OCI-LY1 (cell line): ENCODE results near the gene SIRT7.

ENCODE experiments used
- H2AFZ ChIP-seq: fragments of 200-600 bp; sonication (generic), shearing (Covaris generic); 2 replicates; pipeline ENCODE4 v1.6.0; 2014; ENCODE audit warnings: antibody characterized with exemption, mild to moderate bottlenecking, low read length
- H3F3A ChIP-seq: fragments of 200-600 bp; sonication (generic), shearing (Covaris generic); 2 replicates; pipeline ENCODE4 v1.6.0; 2014; ENCODE audit warnings: mild to moderate bottlenecking, antibody characterized with exemption, low read length, moderate library complexity; ENCODE audit not compliant: insufficient read depth
- H3K27ac ChIP-seq: fragments of 200-600 bp; sonication (generic); 2 replicates; pipeline ENCODE4 v1.5.1; 2014; ENCODE audit warnings: low read length, mixed run types, mild to moderate bottlenecking, low read depth; ENCODE audit not compliant: poor library complexity, severe bottlenecking
- H3K27me3 ChIP-seq: fragments of 200-600 bp; sonication (generic); 2 replicates; pipeline ENCODE4 v1.6.0; 2014; ENCODE audit warnings: antibody characterized with exemption, mild to moderate bottlenecking, low read length, moderate library complexity; ENCODE audit not compliant: insufficient read depth
- H3K36me3 ChIP-seq: fragments of 200-600 bp; sonication (generic); 2 replicates; pipeline ENCODE4 v1.6.1; 2014; ENCODE audit warnings: mild to moderate bottlenecking, antibody characterized with exemption, low read length, moderate library complexity, mixed read lengths; ENCODE audit not compliant: insufficient read depth
- H3K4me1 ChIP-seq: fragments of 200-600 bp; sonication (generic); 2 replicates; pipeline ENCODE4 v1.5.1; 2014; ENCODE audit warnings: mild to moderate bottlenecking, low read length, moderate library complexity; ENCODE audit not compliant: insufficient read depth, severe bottlenecking
- H3K4me2 ChIP-seq: fragments of 200-600 bp; sonication (generic), shearing (Covaris generic); 2 replicates; pipeline ENCODE4 v1.6.1; 2014; ENCODE audit warnings: low read length
- H3K4me3 ChIP-seq: fragments of 200-600 bp; sonication (generic); 2 replicates; pipeline ENCODE4 v1.5.1; 2014; ENCODE audit warnings: low read length, low read depth, mild to moderate bottlenecking, mixed read lengths; ENCODE audit not compliant: poor library complexity, severe bottlenecking
- H3K79me2 ChIP-seq: fragments of 200-600 bp; shearing (Covaris generic); 2 replicates; pipeline ENCODE4 v1.6.1; 2016; ENCODE audit warnings: mixed run types, low read length, mixed read lengths; ENCODE audit not compliant: insufficient read depth
- H3K9ac ChIP-seq: fragments of 200-600 bp; sonication (generic), shearing (Covaris generic); 2 replicates; pipeline ENCODE4 v1.6.1; 2014; ENCODE audit warnings: mild to moderate bottlenecking, low read length, mixed read lengths
- H3K9me2 ChIP-seq: fragments of 200-600 bp; sonication (generic), shearing (Covaris generic); 2 replicates; pipeline ENCODE4 v1.6.1; 2014; ENCODE audit warnings: low read depth, mild to moderate bottlenecking, low read length, mixed read lengths
- H3K9me3 ChIP-seq: fragments of 200-600 bp; shearing (Covaris generic); 2 replicates; pipeline ENCODE4 v1.6.1; 2014; ENCODE audit warnings: low read length, mixed read lengths
- H4K20me1 ChIP-seq: fragments of 200-600 bp; sonication (generic), shearing (Covaris generic); 2 replicates; pipeline ENCODE4 v1.6.0; 2016; ENCODE audit warnings: mild to moderate bottlenecking, low read length; ENCODE audit not compliant: insufficient read depth
- EZH2 ChIP-seq: fragments of 200-600 bp; sonication (generic), shearing (Covaris generic); IDR thresholded peaks from 2 replicates; pipeline ENCODE4 v1.8.0; 2017; ENCODE audit warnings: borderline replicate concordance, mixed run types, mild to moderate bottlenecking, antibody characterized with exemption, low read length, moderate library complexity, mixed read lengths
- TF ChIP-seq, protein P1 (sequence below): fragments of 200-600 bp; sonication (generic), shearing (Covaris generic); IDR thresholded peaks from 2 replicates; pipeline ENCODE4 v1.5.1; 2017; ENCODE audit warnings: mild to moderate bottlenecking, antibody characterized with exemption, low read length, moderate library complexity, mixed read lengths

The SIRT7 gene

DNA sequence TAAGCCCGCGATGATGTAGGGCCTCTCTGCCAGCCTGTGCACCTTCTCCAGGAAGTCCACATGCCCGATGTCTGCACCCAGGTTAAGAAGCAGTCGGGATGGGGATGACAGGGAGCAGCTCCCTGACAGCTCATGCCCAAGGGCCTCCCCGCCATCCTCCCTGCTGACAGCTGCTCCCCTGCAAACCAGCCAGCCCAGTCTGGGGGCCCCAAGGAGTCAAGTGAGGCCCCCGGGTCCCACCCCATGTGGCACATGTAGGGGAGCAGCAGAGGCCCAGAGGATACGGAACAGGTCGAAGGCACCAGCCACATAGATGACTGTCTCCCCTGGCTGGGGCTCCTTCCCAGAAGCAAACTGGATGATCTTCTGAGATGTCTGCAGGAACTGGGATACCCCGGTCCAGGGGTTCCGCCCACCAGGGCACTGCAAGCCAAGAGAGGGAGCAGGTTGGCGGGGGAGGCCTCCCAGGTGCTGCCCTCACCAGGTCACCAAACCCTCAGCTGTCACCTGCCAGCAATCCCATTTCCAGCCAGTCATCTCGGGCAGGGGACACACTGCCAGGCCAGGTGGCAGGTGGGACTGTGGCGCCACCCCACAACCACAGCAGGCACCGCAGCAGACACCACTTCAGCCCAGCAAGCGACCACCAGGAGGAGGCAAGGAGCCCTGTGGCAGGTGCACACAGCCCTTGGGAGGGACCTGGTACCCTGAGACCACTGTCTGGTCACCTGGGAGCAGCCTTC, 11.3 kb downstream of the SIRT7 start:
- H3K9me2 ChIP-seq = no peaks in the 10 kb centered on the region
- H3K9ac ChIP-seq = no peak overlapping the region
- peaks cover 4% of the 10 kb centered on the region; the same call in 1 of the 2 replicates for H3K27me3 ChIP-seq
- no peaks in the 10 kb centered on the region for H3K9me3 ChIP-seq
- H3K27ac ChIP-seq = no peak overlapping the region
- no peaks in the 10 kb centered on the region for H3K79me2 ChIP-seq
- no peak for TF ChIP-seq EZH2
- TF ChIP-seq, protein P1, sequence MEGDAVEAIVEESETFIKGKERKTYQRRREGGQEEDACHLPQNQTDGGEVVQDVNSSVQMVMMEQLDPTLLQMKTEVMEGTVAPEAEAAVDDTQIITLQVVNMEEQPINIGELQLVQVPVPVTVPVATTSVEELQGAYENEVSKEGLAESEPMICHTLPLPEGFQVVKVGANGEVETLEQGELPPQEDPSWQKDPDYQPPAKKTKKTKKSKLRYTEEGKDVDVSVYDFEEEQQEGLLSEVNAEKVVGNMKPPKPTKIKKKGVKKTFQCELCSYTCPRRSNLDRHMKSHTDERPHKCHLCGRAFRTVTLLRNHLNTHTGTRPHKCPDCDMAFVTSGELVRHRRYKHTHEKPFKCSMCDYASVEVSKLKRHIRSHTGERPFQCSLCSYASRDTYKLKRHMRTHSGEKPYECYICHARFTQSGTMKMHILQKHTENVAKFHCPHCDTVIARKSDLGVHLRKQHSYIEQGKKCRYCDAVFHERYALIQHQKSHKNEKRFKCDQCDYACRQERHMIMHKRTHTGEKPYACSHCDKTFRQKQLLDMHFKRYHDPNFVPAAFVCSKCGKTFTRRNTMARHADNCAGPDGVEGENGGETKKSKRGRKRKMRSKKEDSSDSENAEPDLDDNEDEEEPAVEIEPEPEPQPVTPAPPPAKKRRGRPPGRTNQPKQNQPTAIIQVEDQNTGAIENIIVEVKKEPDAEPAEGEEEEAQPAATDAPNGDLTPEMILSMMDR = peak; percentile 47
- H3K36me3 ChIP-seq = peaks cover 53% of the 10 kb centered on the region
- H3K4me3 ChIP-seq = no peak overlapping the region
- H2AFZ ChIP-seq = no peak overlapping the region
- H3F3A ChIP-seq = no peaks in the 10 kb centered on the region
- H4K20me1 ChIP-seq = no peaks in the 10 kb centered on the region
- H3K4me1 ChIP-seq = peaks cover 23% of the 10 kb centered on the region
- H3K4me2 ChIP-seq = no peak overlapping the region

DNA sequence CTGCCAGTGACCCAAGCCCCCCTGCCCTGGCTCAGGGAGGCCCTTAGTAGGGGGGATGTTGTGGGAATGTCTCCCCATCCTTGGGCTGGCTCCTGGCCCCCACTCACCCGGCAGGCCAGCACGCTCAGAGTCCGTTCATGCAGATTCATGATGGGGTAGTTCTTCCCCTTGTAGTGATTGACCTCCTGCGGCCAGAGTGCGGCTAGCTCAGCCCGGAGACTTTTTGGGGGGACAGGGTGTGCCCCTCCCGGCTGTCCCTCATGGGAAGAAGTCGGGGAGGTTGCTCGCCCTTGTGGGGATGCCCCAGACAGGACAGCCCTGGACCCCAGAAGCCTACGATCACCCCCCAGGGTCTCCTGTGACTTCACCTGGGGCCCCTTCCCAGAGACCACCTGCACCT, 12.0 kb downstream of the SIRT7 start:
- H4K20me1 ChIP-seq = no peaks in the 10 kb centered on the region
- H3K9me2 ChIP-seq = no peaks in the 10 kb centered on the region
- H3K36me3 ChIP-seq = peaks cover 53% of the 10 kb centered on the region
- H3K9ac ChIP-seq = no peak overlapping the region
- H3K4me1 ChIP-seq = peaks cover 21% of the 10 kb centered on the region
- H3K4me3 ChIP-seq = no peak overlapping the region
- peaks cover 4% of the 10 kb centered on the region; the same call in 1 of the 2 replicates for H3K27me3 ChIP-seq
- H3K9me3 ChIP-seq = no peaks in the 10 kb centered on the region
- no peak overlapping the region for H3K27ac ChIP-seq
- H3F3A ChIP-seq = no peaks in the 10 kb centered on the region
- H2AFZ ChIP-seq = no peak overlapping the region
- TF ChIP-seq, protein P1 = no peak
- no peak for TF ChIP-seq EZH2
- no peaks in the 10 kb centered on the region for H3K79me2 ChIP-seq
- H3K4me2 ChIP-seq = no peak overlapping the region

DNA sequence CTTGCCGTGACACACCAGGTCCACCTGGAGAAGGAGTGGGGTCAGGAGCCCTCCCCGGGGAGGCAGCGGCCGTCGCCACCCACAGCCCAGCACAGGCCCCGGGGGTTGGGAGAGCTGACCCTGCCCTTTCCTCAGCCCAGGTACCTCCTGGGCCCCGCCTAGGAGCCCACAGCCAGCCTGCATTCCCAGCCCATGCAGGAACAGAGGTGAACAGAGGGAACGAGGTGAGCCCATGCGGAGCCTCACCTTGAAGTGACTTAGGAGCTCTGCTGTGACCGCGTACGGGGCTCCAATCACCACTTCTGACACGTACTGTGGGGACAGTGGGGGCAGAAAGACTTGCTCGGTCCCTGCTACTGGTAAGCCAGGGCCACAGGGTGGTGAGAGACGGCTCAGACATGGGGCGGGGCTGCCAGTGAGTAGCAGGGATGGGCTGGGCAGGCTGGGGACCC, 12.5 kb downstream of the SIRT7 start:
- no peak for TF ChIP-seq EZH2
- TF ChIP-seq, protein P1 = no peak
- Histone ChIP-seq H3K4me3 (no peak overlapping the region), H3K9me2 (no peaks in the 10 kb centered on the region), H3F3A (no peaks in the 10 kb centered on the region), H3K9ac (no peak overlapping the region), H3K4me1 (peaks cover 19% of the 10 kb centered on the region), H3K79me2 (no peaks in the 10 kb centered on the region), H3K4me2 (no peak overlapping the region), H4K20me1 (no peaks in the 10 kb centered on the region), H2AFZ (no peak overlapping the region), H3K36me3 (peaks cover 59% of the 10 kb centered on the region), H3K27me3 (peaks cover 4% of the 10 kb centered on the region; the same call in 1 of the 2 replicates), H3K27ac (no peak overlapping the region), H3K9me3 (no peaks in the 10 kb centered on the region)
